H9 (cell line): ENCODE results near the gene ASS1. TPM values are rescaled to one million over a fixed set of nuclear protein-coding genes. Genes with fewer than 3 reads are reported as not detected.

ENCODE experiments used
- DNase-seq: peaks from one replicate; pipeline ENCODE4 v3.0.0-alpha.2; 2017
- H2AFZ ChIP-seq: one replicate; pipeline ENCODE4 v1.6.1; 2013; ENCODE audit warnings: mild to moderate bottlenecking, low read length, control low read depth, moderate library complexity
- H2AK5ac ChIP-seq: 2 replicates; pipeline ENCODE4 v1.6.1; 2013; ENCODE audit warnings: low read length, control low read depth, mixed read lengths; ENCODE audit not compliant: insufficient read length
- H2BK120ac ChIP-seq: one replicate; pipeline ENCODE4 v1.6.1; 2013; ENCODE audit warnings: low read depth, mild to moderate bottlenecking, low read length, control low read depth, inconsistent platforms; ENCODE audit not compliant: poor library complexity, severe bottlenecking
- H2BK12ac ChIP-seq: 2 replicates; pipeline ENCODE4 v1.6.1; 2013; ENCODE audit warnings: low read length, control low read depth, mixed read lengths, low read depth; ENCODE audit not compliant: insufficient read length
- H2BK15ac ChIP-seq: 2 replicates; pipeline ENCODE4 v1.6.1; 2013; ENCODE audit warnings: low read depth, low read length, control low read depth
- H2BK20ac ChIP-seq: one replicate; pipeline ENCODE4 v1.6.1; 2013; ENCODE audit warnings: low read depth, mild to moderate bottlenecking, low read length, control low read depth, inconsistent platforms; ENCODE audit not compliant: poor library complexity, severe bottlenecking
- H2BK5ac ChIP-seq: 2 replicates; pipeline ENCODE4 v1.6.1; 2013; ENCODE audit warnings: low read length, control low read depth, mixed read lengths; ENCODE audit not compliant: insufficient read length
- H3K14ac ChIP-seq: 2 replicates; pipeline ENCODE4 v1.6.1; 2013; ENCODE audit warnings: low read length, control low read depth; ENCODE audit not compliant: insufficient read depth
- H3K18ac ChIP-seq: 2 replicates; pipeline ENCODE4 v1.6.1; 2013; ENCODE audit warnings: low read depth, mild to moderate bottlenecking, mixed read lengths, low read length, control low read depth; ENCODE audit not compliant: insufficient read length
- H3K23ac ChIP-seq: 2 replicates; pipeline ENCODE4 v1.6.1; 2013; ENCODE audit warnings: low read length, control low read depth, mixed read lengths, low read depth; ENCODE audit not compliant: insufficient read length
- H3K23me2 ChIP-seq: 2 replicates; pipeline ENCODE4 v1.6.1; 2013; ENCODE audit warnings: low read depth, mild to moderate bottlenecking, mixed read lengths, low read length, control low read depth; ENCODE audit not compliant: insufficient read length, poor library complexity, severe bottlenecking
- H3K27ac ChIP-seq: 2 replicates; pipeline ENCODE4 v1.5.1; 2013; ENCODE audit warnings: low read length, control low read depth, mixed read lengths, low read depth; ENCODE audit not compliant: insufficient read length
- H3K27me3 ChIP-seq: 2 replicates; pipeline ENCODE4 v1.6.1; 2013; ENCODE audit warnings: low read length, control low read depth, inconsistent platforms; ENCODE audit not compliant: insufficient read depth
- H3K4ac ChIP-seq: 2 replicates; pipeline ENCODE4 v1.6.1; 2013; ENCODE audit warnings: low read depth, mild to moderate bottlenecking, control low read depth, inconsistent platforms, low read length, moderate library complexity
- H3K4me1 ChIP-seq: 2 replicates; pipeline ENCODE4 v1.6.1; 2013; ENCODE audit warnings: low read length, control low read depth, inconsistent platforms; ENCODE audit not compliant: insufficient read depth
- H3K4me2 ChIP-seq: 2 replicates; pipeline ENCODE4 v1.6.1; 2013; ENCODE audit warnings: low read length, control low read depth, mixed read lengths; ENCODE audit not compliant: insufficient read length, insufficient read depth
- H3K56ac ChIP-seq: 2 replicates; pipeline ENCODE4 v1.6.1; 2013; ENCODE audit warnings: low read depth, mild to moderate bottlenecking, mixed read lengths, low read length, control low read depth; ENCODE audit not compliant: insufficient read length
- H3K79me1 ChIP-seq: 2 replicates; pipeline ENCODE4 v1.6.1; 2013; ENCODE audit warnings: low read depth, mild to moderate bottlenecking, moderate library complexity, low read length, control low read depth, inconsistent platforms; ENCODE audit not compliant: insufficient read depth, poor library complexity, severe bottlenecking
- H3K79me2 ChIP-seq: 2 replicates; pipeline ENCODE4 v1.6.1; 2013; ENCODE audit warnings: low read length, control low read depth, inconsistent platforms; ENCODE audit not compliant: insufficient read depth
- H3K9ac ChIP-seq: 2 replicates; pipeline ENCODE4 v1.6.1; 2013; ENCODE audit warnings: low read length, control low read depth, mixed read lengths; ENCODE audit not compliant: insufficient read length; ENCODE audit errors: extremely low read depth
- H3K9me3 ChIP-seq: one replicate; pipeline ENCODE4 v1.6.1; 2013; ENCODE audit warnings: low read depth, low read length, inconsistent platforms; ENCODE audit not compliant: control insufficient read depth
- H3T11ph ChIP-seq: one replicate; pipeline ENCODE4 v1.6.1; 2013; ENCODE audit warnings: mild to moderate bottlenecking, low read length, control low read depth, inconsistent platforms
- H4K20me1 ChIP-seq: one replicate; pipeline ENCODE4 v1.6.1; 2013; ENCODE audit not compliant: control insufficient read depth, insufficient read length, insufficient read depth
- H4K5ac ChIP-seq: 2 replicates; pipeline ENCODE4 v1.6.1; 2013; ENCODE audit warnings: low read depth, mild to moderate bottlenecking, mixed read lengths, low read length, control low read depth; ENCODE audit not compliant: insufficient read length
- H4K8ac ChIP-seq: replicated peaks from 2 replicates; pipeline ENCODE4 v1.6.1; 2013; ENCODE audit warnings: low read length, control low read depth, mixed read lengths, low read depth; ENCODE audit not compliant: insufficient read length
- H4K91ac ChIP-seq: 2 replicates; pipeline ENCODE4 v1.6.1; 2013; ENCODE audit warnings: low read depth, mild to moderate bottlenecking, moderate library complexity, mixed read lengths, low read length, control low read depth; ENCODE audit not compliant: insufficient read length
- H3K27ac Mint-ChIP-seq, 3 experiments: 2 replicates in 2 of 3; 3 replicates in 1 of 3; pipeline ENCODE4 v1.8.0; 2020 to 2021; ENCODE audit warnings: mixed read lengths in 3 of 3, mild to moderate bottlenecking in 1 of 3, moderate library complexity in 1 of 3
- H3K27me3 Mint-ChIP-seq: 2 replicates; pipeline ENCODE4 v1.8.0; 2021; ENCODE audit warnings: low read depth, mild to moderate bottlenecking, moderate library complexity, mixed read lengths
- H3K36me3 Mint-ChIP-seq, 3 experiments: 2 replicates in 2 of 3; 3 replicates in 1 of 3; pipeline ENCODE4 v1.8.0; 2020 to 2021; ENCODE audit warnings: low read depth in 3 of 3, mixed read lengths in 3 of 3; ENCODE audit not compliant: insufficient read depth in 1 of 3
- H3K4me1 Mint-ChIP-seq, 2 experiments: 2 replicates each; pipeline ENCODE4 v1.8.0; 2020; ENCODE audit warnings: mixed read lengths in 2 of 2
- H3K4me3 Mint-ChIP-seq, 2 experiments: 2 replicates in 1 of 2; 3 replicates in 1 of 2; pipeline ENCODE4 v1.8.0; 2020 to 2021; ENCODE audit warnings: mild to moderate bottlenecking in 2 of 2, mixed read lengths in 2 of 2, moderate library complexity in 1 of 2
- H3K9me3 Mint-ChIP-seq, 2 experiments: 2 replicates in 1 of 2; 3 replicates in 1 of 2; pipeline ENCODE4 v1.8.0; 2020; ENCODE audit warnings: mild to moderate bottlenecking in 2 of 2, mixed read lengths in 2 of 2, moderate library complexity in 1 of 2
- WGBS: extraction: QIAGEN DNeasy Blood & Tissue Kit; methylation state at CpG from one replicate; pipeline ENCODE4 v1.1.7; 2013; ENCODE audit warnings: missing lambda C conversion rate, low lambda C conversion rate, mixed read lengths; ENCODE audit not compliant: insufficient read length; ENCODE audit errors: extremely low coverage; 5-methylcytosine and 5-hydroxymethylcytosine counted together
- total RNA-seq: library from RNA; stranded (reverse); gene quantifications from 2 replicates; pipeline ENCODE4 v1.2.1, GENCODE V29; 2021
- TF ChIP-seq, protein P1 (sequence below): fragments of 200-600 bp; sonication (generic); conservative IDR thresholded peaks from 3 replicates; pipeline ENCODE4 v1.8.0; 2021; ENCODE audit warnings: antibody characterized with exemption, mild to moderate bottlenecking

Gene ASS1
- total RNA-seq, 1 experiment from 2014 or later: 118 TPM

DNA sequence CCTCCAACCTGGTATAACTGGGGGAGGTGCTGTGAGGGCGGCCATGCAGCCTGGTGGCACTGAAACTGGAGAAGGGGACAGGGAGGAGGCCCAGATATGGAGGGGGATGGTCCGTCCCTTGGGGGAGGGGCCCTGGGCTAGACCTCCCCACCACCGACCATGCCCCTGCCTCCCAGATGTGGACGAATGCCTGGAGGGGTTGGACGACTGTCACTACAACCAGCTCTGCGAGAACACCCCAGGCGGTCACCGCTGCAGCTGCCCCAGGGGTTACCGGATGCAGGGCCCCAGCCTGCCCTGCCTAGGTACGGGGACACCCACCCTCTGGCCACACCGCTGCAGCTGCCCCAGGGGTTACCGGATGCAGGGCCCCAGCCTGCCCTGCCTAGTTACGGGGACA lies 15.4 kb upstream of the ASS1 start:
- peaks cover 14 to 18% of the 10 kb centered on the region in 2 experiments for H3K4me1 Mint-ChIP-seq
- no peak overlapping the region for H2BK15ac ChIP-seq
- H3K18ac ChIP-seq: no peak overlapping the region
- no peak overlapping the region for H2BK5ac ChIP-seq
- H3K36me3 Mint-ChIP-seq: peaks cover 0 to 5% (median 2%) of the 10 kb centered on the region in 3 experiments; a peak in 2 of 7 replicates
- no peaks in the 10 kb centered on the region; a peak in 1 of 5 replicates for H3K9me3 Mint-ChIP-seq
- H3K27me3 ChIP-seq: no peaks in the 10 kb centered on the region; the same call in 1 of the 2 replicates
- H3K4me1 ChIP-seq: no peaks in the 10 kb centered on the region
- H3K9me3 ChIP-seq: no peaks in the 10 kb centered on the region
- H2AK5ac ChIP-seq: no peak overlapping the region
- no peak overlapping the region for H2BK20ac ChIP-seq
- peaks cover 30% of the 10 kb centered on the region for H3K27me3 Mint-ChIP-seq
- no peak overlapping the region for H3K23ac ChIP-seq
- no peak overlapping the region for H3K4ac ChIP-seq
- H3K79me2 ChIP-seq: no peaks in the 10 kb centered on the region
- no peak overlapping the region for H4K8ac ChIP-seq
- no peak overlapping the region for H2BK12ac ChIP-seq
- no peak overlapping the region for H3K27ac Mint-ChIP-seq
- TF ChIP-seq, protein P1, sequence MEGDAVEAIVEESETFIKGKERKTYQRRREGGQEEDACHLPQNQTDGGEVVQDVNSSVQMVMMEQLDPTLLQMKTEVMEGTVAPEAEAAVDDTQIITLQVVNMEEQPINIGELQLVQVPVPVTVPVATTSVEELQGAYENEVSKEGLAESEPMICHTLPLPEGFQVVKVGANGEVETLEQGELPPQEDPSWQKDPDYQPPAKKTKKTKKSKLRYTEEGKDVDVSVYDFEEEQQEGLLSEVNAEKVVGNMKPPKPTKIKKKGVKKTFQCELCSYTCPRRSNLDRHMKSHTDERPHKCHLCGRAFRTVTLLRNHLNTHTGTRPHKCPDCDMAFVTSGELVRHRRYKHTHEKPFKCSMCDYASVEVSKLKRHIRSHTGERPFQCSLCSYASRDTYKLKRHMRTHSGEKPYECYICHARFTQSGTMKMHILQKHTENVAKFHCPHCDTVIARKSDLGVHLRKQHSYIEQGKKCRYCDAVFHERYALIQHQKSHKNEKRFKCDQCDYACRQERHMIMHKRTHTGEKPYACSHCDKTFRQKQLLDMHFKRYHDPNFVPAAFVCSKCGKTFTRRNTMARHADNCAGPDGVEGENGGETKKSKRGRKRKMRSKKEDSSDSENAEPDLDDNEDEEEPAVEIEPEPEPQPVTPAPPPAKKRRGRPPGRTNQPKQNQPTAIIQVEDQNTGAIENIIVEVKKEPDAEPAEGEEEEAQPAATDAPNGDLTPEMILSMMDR: no peak
- no peak overlapping the region for H3K4me2 ChIP-seq
- no peak overlapping the region for H4K5ac ChIP-seq
- no peak overlapping the region for H2BK120ac ChIP-seq
- H3K56ac ChIP-seq: no peak overlapping the region
- H3T11ph ChIP-seq: no peak overlapping the region
- WGBS: no CpG with 5 or more reads among the region's 13 CpGs
- no peak overlapping the region for H4K91ac ChIP-seq
- no peaks in the 10 kb centered on the region for H4K20me1 ChIP-seq
- no peak for DNase-seq
- no peak overlapping the region for H2AFZ ChIP-seq
- no peak overlapping the region for H3K9ac ChIP-seq
- no peaks in the 10 kb centered on the region for H3K79me1 ChIP-seq
- peaks cover 4% of the 10 kb centered on the region for H3K23me2 ChIP-seq
- H3K27ac ChIP-seq: no peak overlapping the region
- H3K14ac ChIP-seq: no peak overlapping the region
- no peak overlapping the region for H3K4me3 Mint-ChIP-seq
